Keratinocyte (primary cell): Measurements from ENCODE around the gene VN1R5. TPM values are rescaled to one million over a fixed set of nuclear protein-coding genes. Genes with fewer than 3 reads are reported as not detected.

ENCODE experiments used
- DNase-seq: peaks from one replicate; pipeline ENCODE4 v3.0.0-alpha.2; 2011; ENCODE audit warnings: low read depth, missing footprints, low spot score
- FAIRE-seq: peaks from 2 replicates; lab custom pipeline; 2011; peaks lifted over from hg19 to GRCh38; lab: Jason Lieb, UNC
- H2AFZ ChIP-seq: 2 replicates; pipeline ENCODE4 v1.6.0; 2012; ENCODE audit warnings: low read length, control low read depth, inconsistent platforms; ENCODE audit not compliant: control insufficient read depth
- H3K27ac ChIP-seq: 2 replicates; pipeline ENCODE4 v1.5.1; 2011; ENCODE audit warnings: low read length; ENCODE audit not compliant: control insufficient read depth, insufficient read depth
- H3K27me3 ChIP-seq: 3 replicates; pipeline ENCODE4 v1.6.0; 2011; ENCODE audit warnings: low read length; ENCODE audit not compliant: control insufficient read depth, insufficient read depth; ENCODE audit errors: extremely low read depth
- H3K36me3 ChIP-seq, 2 experiments: 2 replicates in 1 of 2; 3 replicates in 1 of 2; pipeline ENCODE4 v1.5.1; 2011; ENCODE audit warnings: low read length in 2 of 2, mild to moderate bottlenecking in 1 of 2; ENCODE audit not compliant: control insufficient read depth in 2 of 2, insufficient read depth in 2 of 2; ENCODE audit errors: extremely low read depth in 1 of 2
- H3K4me1 ChIP-seq: 3 replicates; pipeline ENCODE4 v1.5.1; 2011; ENCODE audit warnings: low read length; ENCODE audit not compliant: control insufficient read depth, insufficient read depth; ENCODE audit errors: extremely low read depth
- H3K4me2 ChIP-seq: 3 replicates; pipeline ENCODE4 v1.6.0; 2011; ENCODE audit warnings: low read depth, low read length; ENCODE audit not compliant: control insufficient read depth, insufficient read depth; ENCODE audit errors: extremely low read depth
- H3K4me3 ChIP-seq, 3 experiments: fragments of 200-600 bp in 1 of 3; sonication (generic) in 1 of 3; 2 replicates in 2 of 3; 3 replicates in 1 of 3; pipeline ENCODE4 v1.5.1; 2011 to 2016; ENCODE audit warnings: low read length in 3 of 3, mild to moderate bottlenecking in 3 of 3, control low read depth in 2 of 3, inconsistent platforms in 1 of 3, low read depth in 1 of 3, mixed read lengths in 1 of 3, mixed run types in 1 of 3, moderate library complexity in 1 of 3; ENCODE audit not compliant: control insufficient read depth in 2 of 3, insufficient read depth in 2 of 3; ENCODE audit errors: extremely low read depth in 1 of 3
- H3K79me2 ChIP-seq: 2 replicates; pipeline ENCODE4 v1.6.0; 2012; ENCODE audit warnings: low read length; ENCODE audit not compliant: control insufficient read depth, insufficient read depth
- H3K9ac ChIP-seq: 3 replicates; pipeline ENCODE4 v1.6.0; 2011; ENCODE audit warnings: low read length; ENCODE audit not compliant: control insufficient read depth, insufficient read depth; ENCODE audit errors: extremely low read depth
- H3K9me1 ChIP-seq: 3 replicates; pipeline ENCODE4 v1.6.0; 2011; ENCODE audit warnings: low read length; ENCODE audit not compliant: control insufficient read depth, insufficient read depth; ENCODE audit errors: extremely low read depth
- H3K9me3 ChIP-seq: 2 replicates; pipeline ENCODE4 v1.5.1; 2012; ENCODE audit warnings: low read depth, low read length; ENCODE audit not compliant: control insufficient read depth
- H4K20me1 ChIP-seq: 3 replicates; pipeline ENCODE4 v1.6.0; 2011; ENCODE audit warnings: low read length; ENCODE audit not compliant: control insufficient read depth, insufficient read depth; ENCODE audit errors: extremely low read depth
- EZH2 ChIP-seq: IDR thresholded peaks from one replicate; pipeline ENCODE4 v1.6.1; 2012; ENCODE audit warnings: inconsistent platforms, mild to moderate bottlenecking, low read length, moderate library complexity
- dilution Hi-C: fragments of 300-500 bp; cut with MboI; formaldehyde crosslinking; loops from one replicate; pipeline ENCODE4 v1.7.0; 2020; ENCODE audit warnings: low sequenced_read_pairs; ENCODE audit not compliant: extremely low pct_ligation_motif_present
- polyA plus RNA-seq, 5 experiments: library from polyadenylated mRNA; depleted of rRNA in 3 of 5; stranded (reverse) in 3 of 5; stranded (forward) in 1 of 5; unstranded in 1 of 5; fragments of >200 nt; gene quantifications; 1 replicate in 1 of 5; 2 replicates in 3 of 5; 3 replicates in 1 of 5; pipeline versions ENCODE4 v1.2.1 to v1.2.3, GENCODE V29; 2011 to 2012; ENCODE audit warnings: missing spikeins in 2 of 5, low read depth in 1 of 5, low replicate concordance in 1 of 5
- TF ChIP-seq, protein P1 (sequence below), 3 experiments: IDR thresholded peaks in 1 of 3; conservative IDR thresholded peaks in 1 of 3; optimal IDR thresholded peaks in 1 of 3; 2 replicates in 2 of 3; 3 replicates in 1 of 3; pipeline versions ENCODE3 to v1.5.1; 2011; ENCODE audit warnings: low read length in 3 of 3, mild to moderate bottlenecking in 3 of 3, moderate library complexity in 2 of 3, control low read depth in 1 of 3, inconsistent platforms in 1 of 3; ENCODE audit not compliant: insufficient read depth in 2 of 3; ENCODE audit errors: extremely low read depth in 1 of 3

VN1R5 gene
- polyA plus RNA-seq, 1 donor (not counting 4 experiments of a cell fraction or from before 2014, with no cell fraction given), result not detected

DNA sequence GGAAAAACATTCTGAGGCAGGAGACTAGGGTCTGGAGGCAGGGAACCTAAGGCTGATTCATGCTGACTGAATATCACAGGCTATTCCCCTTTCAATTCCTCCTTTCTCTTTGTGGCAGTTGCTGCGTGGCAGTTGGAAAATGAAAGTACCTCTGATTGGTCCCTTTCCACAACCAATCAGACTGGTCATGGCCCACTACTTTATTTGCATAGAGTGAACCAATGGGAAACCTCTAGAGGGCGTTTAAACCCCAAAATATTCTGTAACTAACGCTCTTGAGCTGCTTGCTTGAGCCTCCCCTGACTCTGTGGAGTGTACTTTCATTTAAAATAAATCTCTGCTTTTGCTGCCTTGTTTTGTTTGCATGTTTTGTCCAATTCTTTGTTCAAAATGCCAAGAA is 27.7 kb upstream of the VN1R5 start:
- DNase-seq (no peak), FAIRE-seq (no peak)
- H3K9me1 ChIP-seq, result no peaks in the 10 kb centered on the region
- TF ChIP-seq, protein P1, sequence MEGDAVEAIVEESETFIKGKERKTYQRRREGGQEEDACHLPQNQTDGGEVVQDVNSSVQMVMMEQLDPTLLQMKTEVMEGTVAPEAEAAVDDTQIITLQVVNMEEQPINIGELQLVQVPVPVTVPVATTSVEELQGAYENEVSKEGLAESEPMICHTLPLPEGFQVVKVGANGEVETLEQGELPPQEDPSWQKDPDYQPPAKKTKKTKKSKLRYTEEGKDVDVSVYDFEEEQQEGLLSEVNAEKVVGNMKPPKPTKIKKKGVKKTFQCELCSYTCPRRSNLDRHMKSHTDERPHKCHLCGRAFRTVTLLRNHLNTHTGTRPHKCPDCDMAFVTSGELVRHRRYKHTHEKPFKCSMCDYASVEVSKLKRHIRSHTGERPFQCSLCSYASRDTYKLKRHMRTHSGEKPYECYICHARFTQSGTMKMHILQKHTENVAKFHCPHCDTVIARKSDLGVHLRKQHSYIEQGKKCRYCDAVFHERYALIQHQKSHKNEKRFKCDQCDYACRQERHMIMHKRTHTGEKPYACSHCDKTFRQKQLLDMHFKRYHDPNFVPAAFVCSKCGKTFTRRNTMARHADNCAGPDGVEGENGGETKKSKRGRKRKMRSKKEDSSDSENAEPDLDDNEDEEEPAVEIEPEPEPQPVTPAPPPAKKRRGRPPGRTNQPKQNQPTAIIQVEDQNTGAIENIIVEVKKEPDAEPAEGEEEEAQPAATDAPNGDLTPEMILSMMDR (optimal IDR thresholded peaks at IDR 0.05 in 1 of 3, IDR thresholded peaks at IDR 0.05 in 1 of 3, conservative IDR thresholded peaks at IDR 0.05 in 1 of 3; ENCODE audit: extremely low read depth in 1 of 3, insufficient read depth in 2 of 3, low read length in 3 of 3), result no peak
- no peak for TF ChIP-seq EZH2
- no peaks in the 10 kb centered on the region for H3K36me3 ChIP-seq
- no peaks in the 10 kb centered on the region for H4K20me1 ChIP-seq
- H3K27me3 ChIP-seq, result no peaks in the 10 kb centered on the region
- no peak overlapping the region for H2AFZ ChIP-seq
- H3K9me3 ChIP-seq, result no peaks in the 10 kb centered on the region
- no peaks in the 10 kb centered on the region for H3K79me2 ChIP-seq
- dilution Hi-C loops, result no loop called here
- no peaks in the 10 kb centered on the region for H3K4me1 ChIP-seq
- no peak overlapping the region for H3K4me2 ChIP-seq
- H3K9ac ChIP-seq, result no peak overlapping the region
- no peak overlapping the region for H3K27ac ChIP-seq
- H3K4me3 ChIP-seq, result no peak overlapping the region

DNA sequence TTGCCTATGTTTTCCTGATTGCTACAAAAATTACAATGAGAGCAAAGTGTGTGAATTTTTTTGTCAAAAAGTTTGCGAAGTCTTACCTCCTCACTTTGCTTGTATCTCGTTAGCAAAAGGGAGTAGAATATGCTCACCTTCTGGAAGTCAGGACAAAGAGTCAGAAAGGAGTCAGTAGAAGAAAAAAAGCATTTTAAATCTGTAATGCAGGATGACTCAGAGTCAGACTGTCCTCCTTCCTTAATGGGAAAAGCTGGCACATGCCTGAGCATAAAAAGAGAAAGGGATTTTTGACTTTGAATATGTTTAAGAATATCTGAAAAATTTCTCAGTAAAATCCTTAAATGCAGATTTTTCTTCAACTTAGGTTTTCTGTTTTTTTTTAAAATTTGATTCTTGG is 14.2 kb upstream of the VN1R5 start:
- Histone ChIP-seq H3K27me3 (no peaks in the 10 kb centered on the region), H3K9ac (no peak overlapping the region), H4K20me1 (no peaks in the 10 kb centered on the region), H3K36me3 (no peaks in the 10 kb centered on the region), H3K9me3 (no peaks in the 10 kb centered on the region), H3K27ac (no peak overlapping the region), H2AFZ (no peak overlapping the region), H3K4me2 (no peak overlapping the region), H3K4me1 (no peaks in the 10 kb centered on the region), H3K79me2 (no peaks in the 10 kb centered on the region), H3K4me3 (no peak overlapping the region), H3K9me1 (no peaks in the 10 kb centered on the region)
- no peak for FAIRE-seq
- dilution Hi-C loops, result no loop called here
- TF ChIP-seq EZH2, result no peak
- TF ChIP-seq, protein P1 (optimal IDR thresholded peaks at IDR 0.05 in 1 of 3, IDR thresholded peaks at IDR 0.05 in 1 of 3, conservative IDR thresholded peaks at IDR 0.05 in 1 of 3; ENCODE audit: extremely low read depth in 1 of 3, insufficient read depth in 2 of 3, low read length in 3 of 3), result no peak
- no peak for DNase-seq
